GM13977 (cell line): ENCODE results near the gene LHX3.
A peak's percentile ranks its signal among the peaks of the same experiment; 100 is the strongest.

Source experiments
- DNase-seq: peaks from one replicate; pipeline ENCODE4 v3.0.0; 2012; ENCODE audit warnings: low spot score
- CTCF ChIP-seq: IDR thresholded peaks from 2 replicates; pipeline ENCODE4 v1.5.1; 2012; ENCODE audit warnings: mild to moderate bottlenecking, control low read depth; ENCODE audit not compliant: insufficient read depth; ENCODE audit errors: extremely low read depth, missing control alignments
- in situ Hi-C: fragments of 300-500 bp; cut with MboI; formaldehyde crosslinking; loops from one replicate; pipeline ENCODE4 v1.12.0; 2022; ENCODE audit warnings: low sequenced_read_pairs, low pct_unique_long_range_greater_than_20kb, mixed read lengths, inconsistent platforms; ENCODE audit not compliant: unreplicated experiment

The LHX3 gene

GRCh38 chr9:136204838-136205706, at the start of gene LHX3:
Gene LHX3, minus strand, starts transcription at chr9:136205128. Its CDS starts 116 bp downstream, at chr9:136205012.
- no peak for TF ChIP-seq CTCF
- in situ Hi-C loops: no loop called here
- peak; percentile 80 for DNase-seq

- no peak for TF ChIP-seq CTCF
- no peak for DNase-seq
- in situ Hi-C loops: no loop called here
Measured at GRCh38 chr9:136253246-136254130, 48.6 kb upstream of the LHX3 start.

GRCh38 chr9:136252846-136253245, 47.9 kb upstream of the LHX3 start:
- in situ Hi-C loops: no loop called here
- TF ChIP-seq CTCF: no peak
- DNase-seq: no peak

GRCh38 chr9:136252281-136252680, 47.4 kb upstream of the LHX3 start:
- in situ Hi-C loops: no loop called here
- DNase-seq: no peak
- TF ChIP-seq CTCF: no peak

GRCh38 chr9:136251264-136252115, 46.6 kb upstream of the LHX3 start:
- no peak for DNase-seq
- in situ Hi-C loops: no loop called here
- no peak for TF ChIP-seq CTCF

- in situ Hi-C loops: no loop called here
- DNase-seq: no peak
- no peak for TF ChIP-seq CTCF
Measured at GRCh38 chr9:136250676-136251075, 45.7 kb upstream of the LHX3 start.
